Pancreas (tissue), 10 donors: ENCODE measurements around the gene ACYP2. TPM values are rescaled to one million over a fixed set of nuclear protein-coding genes. Genes with fewer than 3 reads are reported as not detected.
"Not testable (repeated sequence)": the region's sequence is repeated elsewhere in the genome, so short reads cannot be mapped to it uniquely, and the experiment has no call there.

Experiments used
- ATAC-seq, 4 donors: fragments of 200-7000 bp; cut with Tn5 transposase; one replicate each; pipeline versions ENCODE4 v1.8.0 to v1.9.1; 2020; ENCODE audit warnings: mild to moderate bottlenecking in 4 of 4, moderate library complexity in 4 of 4
- DNase-seq, 6 donors: peaks; one replicate each; pipeline ENCODE4 v3.0.0-alpha.2; 2020
- FAIRE-seq: peaks from 2 replicates; lab custom pipeline; 2012; peaks lifted over from hg19 to GRCh38; lab: Jason Lieb, UNC
- H3K27ac ChIP-seq, 4 donors: fragments of 200-600 bp; sonication (generic); 1 replicate in 3 of 4; 2 replicates in 1 of 4; pipeline versions ENCODE4 v1.5.0 to v1.8.0; 2020
- H3K27me3 ChIP-seq, 4 donors: fragments of 200-600 bp; one replicate each; pipeline ENCODE4 v1.8.0; 2021
- H3K36me3 ChIP-seq, 3 donors: fragments of 200-600 bp; sonication (generic) in 1 of 3; one replicate each; pipeline versions ENCODE4 v1.5.0 to v1.8.0; 2020 to 2021
- H3K4me1 ChIP-seq, 3 donors: fragments of 200-600 bp; one replicate each; pipeline ENCODE4 v1.8.0; 2021
- H3K4me3 ChIP-seq, 4 donors: fragments of 200-600 bp; sonication (generic) in 2 of 4; one replicate each; pipeline versions ENCODE4 v1.5.0 to v1.8.0; 2020 to 2021
- H3K9me3 ChIP-seq, 4 donors: fragments of 200-600 bp; one replicate each; pipeline ENCODE4 v1.8.0; 2021
- WGBS, 2 donors: extraction: QIAGEN DNeasy Blood & Tissue Kit; methylation state at CpG; one replicate each; pipeline ENCODE4 v1.1.7; 2013; 5-methylcytosine and 5-hydroxymethylcytosine counted together
- intact Hi-C, 3 donors: fragments of 100-400 bp; cut with DNase I; formaldehyde crosslinking; loops; one replicate each; pipeline versions ENCODE4 v1.11.1 to v1.14.2; 2022
- polyA plus RNA-seq, 2 donors: library from polyadenylated mRNA; stranded (reverse); fragments of 200-250 nt; gene quantifications; one replicate each; pipeline ENCODE4 v1.2.3, GENCODE V29; 2013
- total RNA-seq, 6 donors: library from RNA; stranded (reverse); fragmentation: NEBNext Ultra II Directional in 4 of 6; extraction: Animal tissue kit (Norgen Biotek cat#: 25700) in 4 of 6; gene quantifications; one replicate each; pipeline versions ENCODE4 v1.2.1 to v1.2.4, GENCODE V29; 2021 to 2023
- TF ChIP-seq, protein P1 (sequence below), 4 donors: fragments of 200-600 bp; sonication (generic) in 3 of 4; IDR thresholded peaks; one replicate each; pipeline versions ENCODE4 v1.5.0 to v1.8.0; 2021; ENCODE audit warnings: antibody characterized with exemption in 4 of 4
- donor health status: healthy with polysubstance abuse.
- donor health status: DM: no; HTN: no; CAD: no; lungs with moderate emphysema.
- donor health status: DM: no; HTN: no; CAD: no.
- donor health status: control.
- donor health status: control.
- donor health status: Bipolar disorder and iron deficiency.
- donor health status: DM: yes; HTN: yes; CAD: no.
- donor health status: DM: no; HTN: no; CAD: no.
- donor health status: DM: no; HTN: no; CAD: no.
- donor health status: DM: yes; HTN: yes; CAD: no.

Gene ACYP2
- total and polyA plus RNA-seq, 8 donors, result 8.0 to 18.0 (median 10.4) TPM

DNA sequence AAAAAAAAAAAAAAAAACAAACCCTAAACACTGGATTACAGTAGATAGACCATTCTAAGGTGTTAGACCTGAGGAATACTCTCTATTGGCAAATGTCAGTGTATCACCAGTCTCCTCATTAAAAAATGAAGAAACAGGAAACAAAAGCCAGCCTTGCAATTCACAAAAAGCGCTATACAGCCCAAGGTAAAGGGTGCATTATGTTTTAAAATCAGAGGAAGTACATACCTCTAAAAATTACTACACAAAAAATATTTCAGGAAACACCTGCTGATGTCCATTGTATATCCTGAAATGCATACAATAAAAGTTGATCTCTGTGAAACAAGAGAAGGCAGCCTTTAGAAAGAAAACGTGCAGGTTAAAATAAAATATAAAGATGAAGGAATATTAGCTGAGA, 195.5 kb downstream of the ACYP2 start:
- FAIRE-seq, result no peak
- 70 to 80% methylated on average over 2 of the region's 2 CpGs for WGBS, 2 donors
- Histone ChIP-seq H3K4me1 (no peaks in the 10 kb centered on the region), H3K27me3 (no peaks in the 10 kb centered on the region), H3K4me3 (no peak overlapping the region), H3K36me3 (no peaks in the 10 kb centered on the region), H3K27ac (no peak overlapping the region), H3K9me3 (no peaks in the 10 kb centered on the region)
- TF ChIP-seq, protein P1, sequence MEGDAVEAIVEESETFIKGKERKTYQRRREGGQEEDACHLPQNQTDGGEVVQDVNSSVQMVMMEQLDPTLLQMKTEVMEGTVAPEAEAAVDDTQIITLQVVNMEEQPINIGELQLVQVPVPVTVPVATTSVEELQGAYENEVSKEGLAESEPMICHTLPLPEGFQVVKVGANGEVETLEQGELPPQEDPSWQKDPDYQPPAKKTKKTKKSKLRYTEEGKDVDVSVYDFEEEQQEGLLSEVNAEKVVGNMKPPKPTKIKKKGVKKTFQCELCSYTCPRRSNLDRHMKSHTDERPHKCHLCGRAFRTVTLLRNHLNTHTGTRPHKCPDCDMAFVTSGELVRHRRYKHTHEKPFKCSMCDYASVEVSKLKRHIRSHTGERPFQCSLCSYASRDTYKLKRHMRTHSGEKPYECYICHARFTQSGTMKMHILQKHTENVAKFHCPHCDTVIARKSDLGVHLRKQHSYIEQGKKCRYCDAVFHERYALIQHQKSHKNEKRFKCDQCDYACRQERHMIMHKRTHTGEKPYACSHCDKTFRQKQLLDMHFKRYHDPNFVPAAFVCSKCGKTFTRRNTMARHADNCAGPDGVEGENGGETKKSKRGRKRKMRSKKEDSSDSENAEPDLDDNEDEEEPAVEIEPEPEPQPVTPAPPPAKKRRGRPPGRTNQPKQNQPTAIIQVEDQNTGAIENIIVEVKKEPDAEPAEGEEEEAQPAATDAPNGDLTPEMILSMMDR (IDR thresholded peaks at IDR 0.05), result no peak
- no peak for DNase-seq
- intact Hi-C loops, result no loop called here
- ATAC-seq, result no peak

GRCh38 chr2:54313147-54313546, 197.7 kb downstream of the ACYP2 start:
- no peak for ATAC-seq
- 71 to 85% methylated on average over 10 of the region's 10 CpGs for WGBS, 2 donors

DNA sequence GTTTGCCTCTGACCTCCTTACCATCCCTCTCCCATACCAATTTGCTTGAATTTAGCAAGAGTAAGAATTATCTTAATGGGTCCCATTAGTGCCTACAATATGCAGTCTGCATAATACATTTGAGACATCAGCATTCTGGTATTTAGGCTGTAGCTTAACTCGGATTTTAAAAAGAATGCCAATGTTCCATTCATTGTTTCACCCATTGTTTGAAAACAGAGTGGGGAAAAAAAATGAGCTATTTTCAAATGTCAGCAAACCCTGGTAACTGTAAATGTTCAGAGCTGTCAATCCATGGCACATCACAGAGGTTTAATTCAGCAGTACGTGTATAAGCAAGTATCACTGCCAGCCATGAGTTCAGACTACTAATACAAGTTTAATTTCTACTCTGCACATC, 202.6 kb downstream of the ACYP2 start:
- TF ChIP-seq, protein P1 (IDR thresholded peaks at IDR 0.05), result no peak
- H3K36me3 ChIP-seq, result no peaks in the 10 kb centered on the region
- WGBS, 2 donors, result 70 to 72% methylated on average over 2 of the region's 2 CpGs
- no peaks in the 10 kb centered on the region for H3K27me3 ChIP-seq
- H3K27ac ChIP-seq, result no peak overlapping the region
- no peaks in the 10 kb centered on the region for H3K9me3 ChIP-seq
- intact Hi-C loops, result no loop called here
- no peak for ATAC-seq
- H3K4me3 ChIP-seq, result no peak overlapping the region
- no peak for DNase-seq
- no peaks in the 10 kb centered on the region for H3K4me1 ChIP-seq
- no peak for FAIRE-seq

More at GRCh38 chr2:54313147-54313546, 197.7 kb downstream of the ACYP2 start:
- TF ChIP-seq, protein P1 (IDR thresholded peaks at IDR 0.05), result no peak
- Histone ChIP-seq H3K4me1 (no peaks in the 10 kb centered on the region), H3K36me3 (no peaks in the 10 kb centered on the region), H3K9me3 (no peaks in the 10 kb centered on the region), H3K27ac (no peak overlapping the region), H3K4me3 (no peak overlapping the region), H3K27me3 (no peaks in the 10 kb centered on the region)
- DNase-seq (no peak), FAIRE-seq (no peak)
- intact Hi-C loops, result no loop called here

GRCh38 chr2:54318821-54319220, 203.4 kb downstream of the ACYP2 start:
- H3K4me1 ChIP-seq, result no peaks in the 10 kb centered on the region
- intact Hi-C loops, result no loop called here
- H3K36me3 ChIP-seq, result no peaks in the 10 kb centered on the region
- no peaks in the 10 kb centered on the region for H3K27me3 ChIP-seq
- H3K27ac ChIP-seq, result no peak overlapping the region
- no peaks in the 10 kb centered on the region for H3K9me3 ChIP-seq
- H3K4me3 ChIP-seq, result no peak overlapping the region
- whole genome bisulfite sequencing, 2 donors, result 65 to 79% methylated on average over 8 of the region's 8 CpGs
- FAIRE-seq, result no peak
- ATAC-seq, result no peak
- TF ChIP-seq, protein P1 (IDR thresholded peaks at IDR 0.05), result no peak
- DNase-seq, result no peak

DNA sequence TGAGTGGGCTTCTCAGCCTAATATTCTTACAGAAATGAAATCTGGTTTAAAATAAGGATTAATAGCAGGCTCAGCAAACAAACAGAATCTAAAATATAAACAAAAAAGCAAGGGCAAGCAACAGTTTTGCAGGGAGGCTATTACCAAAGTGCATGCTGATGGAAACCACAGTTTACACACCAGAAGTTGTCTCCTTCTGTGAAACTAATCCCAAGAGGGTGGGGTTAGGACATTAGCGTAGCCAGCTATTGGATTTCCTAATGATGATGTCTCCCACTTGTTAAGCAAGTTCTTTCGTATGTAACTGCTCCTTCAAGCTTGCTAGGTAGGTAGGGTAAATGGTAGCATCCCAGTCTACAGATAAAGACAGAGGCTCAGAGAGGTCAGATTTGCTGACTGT, 205.6 kb downstream of the ACYP2 start:
- FAIRE-seq, result no peak
- H3K27me3 ChIP-seq, result no peaks in the 10 kb centered on the region
- WGBS, 2 donors, result 70 to 71% methylated on average over 2 of the region's 2 CpGs
- H3K4me3 ChIP-seq, result no peak overlapping the region
- no peak for ATAC-seq
- H3K36me3 ChIP-seq, result no peaks in the 10 kb centered on the region
- TF ChIP-seq, protein P1 (IDR thresholded peaks at IDR 0.05), result no peak
- no peak for DNase-seq
- H3K9me3 ChIP-seq, result no peaks in the 10 kb centered on the region
- no peaks in the 10 kb centered on the region for H3K4me1 ChIP-seq
- intact Hi-C loops, result no loop called here
- no peak overlapping the region for H3K27ac ChIP-seq

DNA sequence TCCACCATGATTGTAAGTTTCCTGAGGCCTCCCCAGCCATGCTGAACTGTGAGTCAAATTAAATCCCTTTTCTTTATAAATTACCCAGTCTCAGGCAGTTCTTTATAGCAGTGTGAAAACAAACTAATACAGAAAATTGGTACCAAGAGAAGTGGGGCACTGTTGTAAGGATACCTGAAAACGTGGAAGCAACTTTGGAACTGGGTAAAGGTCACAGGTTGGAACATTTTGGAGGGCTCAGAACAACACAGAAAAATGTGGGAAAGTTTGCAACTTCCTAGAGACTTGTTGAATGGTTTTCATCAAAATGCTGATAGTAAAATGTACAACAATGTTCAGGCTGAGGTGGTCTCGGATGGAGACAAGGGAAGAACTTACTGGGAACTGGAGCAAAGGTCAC, 209.1 kb downstream of the ACYP2 start:
- H3K27me3 ChIP-seq, H3K4me1 ChIP-seq, FAIRE-seq, DNase-seq, ATAC-seq, intact Hi-C loops, H3K36me3 ChIP-seq, H3K9me3 ChIP-seq, H3K27ac ChIP-seq, H3K4me3 ChIP-seq: not testable (repeated sequence)
- WGBS, 2 donors, result 86 to 91% methylated on average over 2 of the region's 2 CpGs
